Gastrocnemius medialis (tissue), 4 donors: ENCODE results near the gene AFF3. TPM values are rescaled to one million over a fixed set of nuclear protein-coding genes. Genes with fewer than 3 reads are reported as not detected.

Experiments
- ATAC-seq, 2 donors: fragments of 150-250 bp; one replicate each; pipeline ENCODE4 v1.9.1; 2016
- DNase-seq, 2 donors: peaks; one replicate each; pipeline ENCODE4 v3.0.0-alpha.2; 2019
- H3K27ac ChIP-seq, 4 donors: fragments of 200-600 bp; sonication (generic); 1 replicate in 1 of 4; 2 replicates in 3 of 4; pipeline ENCODE4 v1.5.1; 2016 to 2018; ENCODE audit warnings: mild to moderate bottlenecking in 2 of 4, moderate library complexity in 1 of 4
- H3K27me3 ChIP-seq, 3 donors: fragments of 200-600 bp; sonication (generic) in 2 of 3; 1 replicate in 1 of 3; 2 replicates in 2 of 3; pipeline versions ENCODE4 v1.5.1 to v1.6.0; 2016 to 2019; ENCODE audit warnings: mild to moderate bottlenecking in 1 of 3, moderate library complexity in 1 of 3
- H3K36me3 ChIP-seq, 2 donors: fragments of 200-600 bp; sonication (generic) in 1 of 2; one replicate each; pipeline ENCODE4 v1.5.1; 2017 to 2018
- H3K4me1 ChIP-seq, 2 donors: fragments of 200-600 bp; sonication (generic) in 1 of 2; one replicate each; pipeline ENCODE4 v1.5.1; 2016 to 2017; ENCODE audit warnings: mild to moderate bottlenecking in 2 of 2
- H3K4me3 ChIP-seq, 4 donors: fragments of 200-600 bp; sonication (generic) in 3 of 4; 1 replicate in 1 of 4; 2 replicates in 3 of 4; pipeline ENCODE4 v1.5.1; 2016 to 2019; ENCODE audit warnings: mild to moderate bottlenecking in 2 of 4
- H3K9me3 ChIP-seq, 3 donors: fragments of 200-600 bp; sonication (generic) in 2 of 3; 1 replicate in 1 of 3; 2 replicates in 2 of 3; pipeline ENCODE4 v1.5.1; 2016 to 2019
- CTCF ChIP-seq, 5 experiments: fragments of 450-650 bp in 3 of 5; fragments of 200-600 bp in 2 of 5; sonication (generic) in 2 of 5; IDR thresholded peaks in 4 of 5; conservative IDR thresholded peaks in 1 of 5; 1 replicate in 4 of 5; 2 replicates in 1 of 5; pipeline ENCODE4 v1.5.1; 2016 to 2019; ENCODE audit warnings: antibody characterized with exemption in 5 of 5, mild to moderate bottlenecking in 3 of 5, moderate library complexity in 3 of 5
- POLR2A ChIP-seq, 2 donors: fragments of 450-650 bp; IDR thresholded peaks; one replicate each; pipeline ENCODE4 v1.6.1; 2017; ENCODE audit warnings: antibody characterized with exemption in 2 of 2, mild to moderate bottlenecking in 2 of 2, moderate library complexity in 2 of 2
- in situ Hi-C, 4 donors: fragments of 200-750 bp; cut with MboI; loops; one replicate each; pipeline versions ENCODE4 v1.15.0 to v1.8.0; 2017; ENCODE audit warnings: low sequenced_read_pairs in 4 of 4
- intact Hi-C: fragments of 100-400 bp; cut with DNase I; formaldehyde crosslinking; loops from one replicate; pipeline ENCODE4 v1.15.1; 2023; ENCODE audit warnings: low total_unique reads
- total RNA-seq, 4 donors: library from RNA; depleted of rRNA; stranded (reverse); fragments of >200 nt; gene quantifications; one replicate each; pipeline versions ENCODE4 v1.1.0 to v1.2.3, GENCODE V29; 2016

AFF3 gene
- total RNA-seq, 4 donors from 2014 or later, result 0.22 to 0.55 (median 0.47) TPM

GRCh38 chr2:99626158-99626557 is 516.2 kb downstream of the AFF3 start:
- ATAC-seq (no peak), DNase-seq (no peak)
- Histone ChIP-seq H3K27me3 (no peaks in the 10 kb centered on the region), H3K4me1 (no peaks in the 10 kb centered on the region), H3K4me3 (no peak overlapping the region), H3K27ac (no peak overlapping the region), H3K36me3 (no peaks in the 10 kb centered on the region), H3K9me3 (no peaks in the 10 kb centered on the region)
- in situ Hi-C loops (no loop called here), intact Hi-C loops (no loop called here)
- no peak for TF ChIP-seq CTCF (IDR thresholded peaks at IDR 0.05 in 4 of 5, conservative IDR thresholded peaks at IDR 0.05 in 1 of 5)
- no peak for TF ChIP-seq POLR2A (IDR thresholded peaks at IDR 0.05)

GRCh38 chr2:99624677-99625076 is 517.7 kb downstream of the AFF3 start:
- H3K9me3 ChIP-seq, result no peaks in the 10 kb centered on the region
- TF ChIP-seq POLR2A (IDR thresholded peaks at IDR 0.05) (no peak), CTCF (IDR thresholded peaks at IDR 0.05 in 4 of 5, conservative IDR thresholded peaks at IDR 0.05 in 1 of 5) (no peak)
- ATAC-seq, result no peak
- H3K27me3 ChIP-seq, result no peaks in the 10 kb centered on the region
- in situ Hi-C loops (no loop called here), intact Hi-C loops (no loop called here)
- H3K36me3 ChIP-seq, result no peaks in the 10 kb centered on the region
- H3K4me1 ChIP-seq, result no peaks in the 10 kb centered on the region
- no peak for DNase-seq
- no peak overlapping the region for H3K4me3 ChIP-seq
- no peak overlapping the region for H3K27ac ChIP-seq

GRCh38 chr2:99623613-99624012 is 518.8 kb downstream of the AFF3 start:
- no peak overlapping the region for H3K27ac ChIP-seq
- TF ChIP-seq POLR2A (IDR thresholded peaks at IDR 0.05), result no peak
- TF ChIP-seq CTCF (IDR thresholded peaks at IDR 0.05 in 4 of 5, conservative IDR thresholded peaks at IDR 0.05 in 1 of 5), result no peak
- ATAC-seq (no peak), DNase-seq (no peak)
- H3K9me3 ChIP-seq, result no peaks in the 10 kb centered on the region
- no peaks in the 10 kb centered on the region for H3K4me1 ChIP-seq
- intact Hi-C loops, result no loop called here
- H3K36me3 ChIP-seq, result no peaks in the 10 kb centered on the region
- H3K27me3 ChIP-seq, result no peaks in the 10 kb centered on the region
- H3K4me3 ChIP-seq, result no peak overlapping the region
- in situ Hi-C loops, result no loop called here

GRCh38 chr2:99623035-99623434 is 519.4 kb downstream of the AFF3 start:
- in situ Hi-C loops, result no loop called here
- Histone ChIP-seq H3K27me3 (no peaks in the 10 kb centered on the region), H3K4me1 (no peaks in the 10 kb centered on the region), H3K27ac (no peak overlapping the region), H3K36me3 (no peaks in the 10 kb centered on the region), H3K4me3 (no peak overlapping the region), H3K9me3 (no peaks in the 10 kb centered on the region)
- DNase-seq (no peak), ATAC-seq (no peak)
- intact Hi-C loops, result no loop called here
- TF ChIP-seq CTCF (IDR thresholded peaks at IDR 0.05 in 4 of 5, conservative IDR thresholded peaks at IDR 0.05 in 1 of 5) (no peak), POLR2A (IDR thresholded peaks at IDR 0.05) (no peak)

GRCh38 chr2:99622534-99622933 is 519.9 kb downstream of the AFF3 start:
- Histone ChIP-seq H3K4me1 (no peaks in the 10 kb centered on the region), H3K36me3 (no peaks in the 10 kb centered on the region), H3K27me3 (no peaks in the 10 kb centered on the region), H3K4me3 (no peak overlapping the region), H3K9me3 (no peaks in the 10 kb centered on the region), H3K27ac (no peak overlapping the region)
- ATAC-seq (no peak), DNase-seq (no peak)
- TF ChIP-seq CTCF (IDR thresholded peaks at IDR 0.05 in 4 of 5, conservative IDR thresholded peaks at IDR 0.05 in 1 of 5) (no peak), POLR2A (IDR thresholded peaks at IDR 0.05) (no peak)
- intact Hi-C loops (no loop called here), in situ Hi-C loops (no loop called here)
